22Rv1 (cell line): ENCODE data around the gene SCARF2.

Source experiments
- CTCF ChIP-seq: fragments of 450-650 bp; IDR thresholded peaks from 2 replicates; pipeline ENCODE4 v1.5.1; 2017; ENCODE audit warnings: mild to moderate bottlenecking
- ZFX ChIP-seq: fragments of 450-650 bp; IDR thresholded peaks from 2 replicates; pipeline ENCODE4 v1.6.1; 2017; ENCODE audit warnings: antibody characterized with exemption, borderline replicate concordance

DNA sequence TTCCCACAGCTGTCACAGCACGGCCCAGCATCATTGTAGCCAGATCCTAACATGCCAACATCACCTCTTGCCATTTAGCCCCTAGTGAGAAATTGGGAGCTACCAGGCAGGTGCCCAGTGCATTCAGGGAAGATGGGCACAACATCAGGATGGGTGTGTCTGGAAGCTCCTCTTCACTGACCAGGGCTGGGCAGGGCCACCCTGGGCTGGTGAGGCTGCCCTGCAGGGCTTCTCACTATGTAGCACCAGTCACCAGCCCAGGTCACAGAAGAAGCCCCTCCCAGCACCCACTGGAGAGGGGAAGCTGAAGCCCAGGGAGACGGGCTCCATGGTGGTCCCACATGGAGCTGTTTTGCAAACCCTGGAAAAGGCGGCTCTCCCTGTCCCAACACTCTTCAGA, 29.8 kb downstream of the SCARF2 start:
- TF ChIP-seq CTCF (no peak), ZFX (no peak)
